ENCODE results near the gene GOLGA6L7. TPM values are rescaled to one million over a fixed set of nuclear protein-coding genes. Genes with fewer than 3 reads are reported as not detected.

Gene GOLGA6L7
- total and polyA plus RNA-seq, 9 donors: not detected

Other genes with a start within 250 kb of the GOLGA6L7 start
- gene GOLGA8M, start 136.2 kb downstream of the GOLGA6L7 start, total RNA-seq: 1 to 10 TPM in 6 of 7 donors, under 1 TPM in 1; 0.23 to 7.6 (median 4.5) TPM
- 1 to 10 TPM; 1.4 to 1.7 TPM for gene GOLGA8M, start 136.2 kb downstream of the GOLGA6L7 start, polyA plus RNA-seq
- 1 to 10 TPM in 5 of 7 donors, under 1 TPM in 2; 0.53 to 3.1 (median 1.1) TPM for gene APBA2, start 37.3 kb upstream of the GOLGA6L7 start, total RNA-seq
- 1 to 10 TPM; 1.4 to 1.9 TPM for gene APBA2, start 37.3 kb upstream of the GOLGA6L7 start, polyA plus RNA-seq

All from ovary (tissue), 9 donors.